Measurements from ENCODE around the gene TNRC6B.
"Not testable (repeated sequence)": the region's sequence is repeated elsewhere in the genome, so short reads cannot be mapped to it uniquely, and the experiment has no call there.

TNRC6B gene

GRCh38 chr22:40177738-40178416 is at the start of gene TNRC6B:
TNRC6B (plus strand) TSS chr22:40177925; CDS start chr22:40178136, 211 bp downstream.
- peak; percentile 97 for DNase-seq

GRCh38 chr22:40128989-40129388 is 48.7 kb upstream of the TNRC6B start:
- DNase-seq: no peak

GRCh38 chr22:40137132-40137531 is 40.6 kb upstream of the TNRC6B start:
- DNase-seq: no peak

- no peak for DNase-seq
These were observed 38.9 kb upstream of the TNRC6B start for GRCh38 chr22:40138866-40139265.

GRCh38 chr22:40147388-40148176 is 30.1 kb upstream of the TNRC6B start:
- no peak for DNase-seq

GRCh38 chr22:40153192-40153591 is 24.5 kb upstream of the TNRC6B start:
- DNase-seq: no peak

GRCh38 chr22:40153705-40154104 is 24.0 kb upstream of the TNRC6B start:
- no peak for DNase-seq

- DNase-seq: peak; percentile 77 to 82
These were observed 21.7 kb upstream of the TNRC6B start for GRCh38 chr22:40156001-40156516.

GRCh38 chr22:40156682-40157081 is 21.0 kb upstream of the TNRC6B start:
- not testable (repeated sequence) for DNase-seq

GRCh38 chr22:40157330-40157945 is 20.3 kb upstream of the TNRC6B start:
- no peak for DNase-seq

- no peak for DNase-seq
These were observed 16.5 kb upstream of the TNRC6B start for GRCh38 chr22:40161194-40161593.

- DNase-seq: not testable (repeated sequence)
These were observed 12.2 kb upstream of the TNRC6B start for GRCh38 chr22:40165537-40165936.

GRCh38 chr22:40175611-40176244 is 2.0 kb upstream of the TNRC6B start:
- no peak for DNase-seq

GRCh38 chr22:40176921-40177737 is 596 bp upstream of the TNRC6B start:
- DNase-seq: peak; percentile 39 to 55

GRCh38 chr22:40178417-40179409 is 988 bp downstream of the TNRC6B start:
- peak; percentile 3 to 20 for DNase-seq

GRCh38 chr22:40179526-40179925 is 1.8 kb downstream of the TNRC6B start:
- DNase-seq: no peak

GRCh38 chr22:40180403-40180802 is 2.7 kb downstream of the TNRC6B start:
- DNase-seq: no peak

- no peak for DNase-seq
These were observed 3.6 kb downstream of the TNRC6B start for GRCh38 chr22:40181323-40181722.

GRCh38 chr22:40182231-40182835 is 4.6 kb downstream of the TNRC6B start:
- DNase-seq: no peak

- no peak for DNase-seq
These were observed 5.4 kb downstream of the TNRC6B start for GRCh38 chr22:40183029-40183581.
